GM19397 (cell line): Measurements from ENCODE around the gene CLMN.

Experiments used
- ATAC-seq: cut with Tn5 transposase; IDR thresholded peaks from one replicate; pipeline ENCODE4 v1.9.1; 2021; ENCODE audit warnings: mild to moderate bottlenecking, moderate library complexity; ENCODE audit not compliant: unreplicated experiment

The CLMN gene

GRCh38 chr14:95304342-95304741 lies 15.4 kb downstream of the CLMN start:
- ATAC-seq: no peak

GRCh38 chr14:95303552-95303951 lies 16.2 kb downstream of the CLMN start:
- ATAC-seq: no peak

GRCh38 chr14:95302667-95303506 lies 16.8 kb downstream of the CLMN start:
- no peak for ATAC-seq

GRCh38 chr14:95301527-95302187 lies 18.1 kb downstream of the CLMN start:
- ATAC-seq: no peak

GRCh38 chr14:95300697-95301526 lies 18.8 kb downstream of the CLMN start:
- no peak for ATAC-seq

- ATAC-seq: no peak
Measured at GRCh38 chr14:95300002-95300696, 19.6 kb downstream of the CLMN start.

GRCh38 chr14:95299271-95299670 lies 20.4 kb downstream of the CLMN start:
- ATAC-seq: no peak

GRCh38 chr14:95297832-95298231 lies 21.9 kb downstream of the CLMN start:
- ATAC-seq: no peak

GRCh38 chr14:95296966-95297365 lies 22.7 kb downstream of the CLMN start:
- no peak for ATAC-seq

GRCh38 chr14:95295600-95296376 lies 23.9 kb downstream of the CLMN start:
- ATAC-seq: no peak

GRCh38 chr14:95294834-95295599 lies 24.7 kb downstream of the CLMN start:
- no peak for ATAC-seq

GRCh38 chr14:95294320-95294719 lies 25.4 kb downstream of the CLMN start:
- ATAC-seq: no peak

- ATAC-seq: no peak
Measured at GRCh38 chr14:95293449-95293848, 26.3 kb downstream of the CLMN start.

- no peak for ATAC-seq
Measured at GRCh38 chr14:95292660-95293425, 26.9 kb downstream of the CLMN start.

GRCh38 chr14:95291859-95292542 lies 27.7 kb downstream of the CLMN start:
- ATAC-seq: no peak

- no peak for ATAC-seq
Measured at GRCh38 chr14:95290871-95291431, 28.8 kb downstream of the CLMN start.

GRCh38 chr14:95290021-95290420 lies 29.7 kb downstream of the CLMN start:
- ATAC-seq: no peak
